Ishikawa (cell line): ENCODE measurements around the gene SLC16A12.

Experiments
- CEBPB ChIP-seq: IDR thresholded peaks from 2 replicates; pipeline ENCODE4 v1.6.1; 2012
- CREB1 ChIP-seq: IDR thresholded peaks from 2 replicates; pipeline ENCODE4 v1.6.1; 2012; ENCODE audit warnings: low read depth
- EGR1 ChIP-seq: IDR thresholded peaks from 2 replicates; pipeline ENCODE4 v1.6.1; 2012
- EP300 ChIP-seq: IDR thresholded peaks from 2 replicates; pipeline ENCODE4 v1.6.1; 2012; ENCODE audit warnings: borderline replicate concordance
- FOXM1 ChIP-seq: IDR thresholded peaks from 2 replicates; pipeline ENCODE4 v1.6.1; 2012; ENCODE audit warnings: low read depth, borderline replicate concordance
- NFIC ChIP-seq: IDR thresholded peaks from 2 replicates; pipeline ENCODE4 v1.6.1; 2012
- RAD21 ChIP-seq: IDR thresholded peaks from 2 replicates; pipeline ENCODE4 v1.6.1; 2012; ENCODE audit warnings: low read depth
- TAF1 ChIP-seq: IDR thresholded peaks from 2 replicates; pipeline ENCODE4 v1.6.1; 2012; ENCODE audit warnings: low read depth, mild to moderate bottlenecking
- TCF12 ChIP-seq: IDR thresholded peaks from 2 replicates; pipeline ENCODE4 v1.6.1; 2012; ENCODE audit warnings: low read depth
- TEAD4 ChIP-seq: IDR thresholded peaks from 2 replicates; pipeline ENCODE4 v1.6.1; 2012
- YY1 ChIP-seq: IDR thresholded peaks from 2 replicates; pipeline ENCODE4 v1.6.1; 2012; ENCODE audit warnings: low read depth
- ZBTB7A ChIP-seq: IDR thresholded peaks from 2 replicates; pipeline ENCODE4 v1.6.1; 2012; ENCODE audit warnings: low read depth
- TF ChIP-seq, protein P1 (sequence below): IDR thresholded peaks from 2 replicates; pipeline ENCODE4 v1.6.1; 2012; ENCODE audit warnings: low read depth, mild to moderate bottlenecking
- TF ChIP-seq, protein P2 (sequence below): IDR thresholded peaks from 2 replicates; pipeline ENCODE4 v1.6.1; 2012
- TF ChIP-seq, protein P3 (sequence below): IDR thresholded peaks from 2 replicates; pipeline ENCODE4 v1.6.1; 2012

Gene SLC16A12

DNA sequence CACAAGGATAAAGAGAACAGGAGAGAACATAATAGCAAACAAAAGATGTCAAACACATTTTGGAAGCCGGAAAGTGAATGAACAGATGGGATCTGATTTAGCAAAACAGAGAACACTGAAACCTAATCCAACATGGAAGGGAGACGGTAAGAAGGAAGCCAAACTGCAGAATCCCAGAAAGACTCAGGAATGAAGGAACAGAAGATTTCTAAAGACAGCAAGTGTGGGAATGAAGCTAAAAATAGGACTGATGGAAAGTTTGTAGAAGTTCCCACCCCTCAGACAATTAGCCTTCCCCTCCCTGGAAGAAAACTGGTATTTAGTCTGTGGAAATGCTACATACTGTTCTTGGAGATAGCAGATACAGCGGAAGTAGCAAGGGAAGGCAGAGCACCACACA lies 40.8 kb downstream of the SLC16A12 start:
- no peak for TF ChIP-seq FOXM1
- no peak for TF ChIP-seq TCF12
- no peak for TF ChIP-seq CREB1
- TF ChIP-seq TEAD4 = no peak
- TF ChIP-seq, protein P1, sequence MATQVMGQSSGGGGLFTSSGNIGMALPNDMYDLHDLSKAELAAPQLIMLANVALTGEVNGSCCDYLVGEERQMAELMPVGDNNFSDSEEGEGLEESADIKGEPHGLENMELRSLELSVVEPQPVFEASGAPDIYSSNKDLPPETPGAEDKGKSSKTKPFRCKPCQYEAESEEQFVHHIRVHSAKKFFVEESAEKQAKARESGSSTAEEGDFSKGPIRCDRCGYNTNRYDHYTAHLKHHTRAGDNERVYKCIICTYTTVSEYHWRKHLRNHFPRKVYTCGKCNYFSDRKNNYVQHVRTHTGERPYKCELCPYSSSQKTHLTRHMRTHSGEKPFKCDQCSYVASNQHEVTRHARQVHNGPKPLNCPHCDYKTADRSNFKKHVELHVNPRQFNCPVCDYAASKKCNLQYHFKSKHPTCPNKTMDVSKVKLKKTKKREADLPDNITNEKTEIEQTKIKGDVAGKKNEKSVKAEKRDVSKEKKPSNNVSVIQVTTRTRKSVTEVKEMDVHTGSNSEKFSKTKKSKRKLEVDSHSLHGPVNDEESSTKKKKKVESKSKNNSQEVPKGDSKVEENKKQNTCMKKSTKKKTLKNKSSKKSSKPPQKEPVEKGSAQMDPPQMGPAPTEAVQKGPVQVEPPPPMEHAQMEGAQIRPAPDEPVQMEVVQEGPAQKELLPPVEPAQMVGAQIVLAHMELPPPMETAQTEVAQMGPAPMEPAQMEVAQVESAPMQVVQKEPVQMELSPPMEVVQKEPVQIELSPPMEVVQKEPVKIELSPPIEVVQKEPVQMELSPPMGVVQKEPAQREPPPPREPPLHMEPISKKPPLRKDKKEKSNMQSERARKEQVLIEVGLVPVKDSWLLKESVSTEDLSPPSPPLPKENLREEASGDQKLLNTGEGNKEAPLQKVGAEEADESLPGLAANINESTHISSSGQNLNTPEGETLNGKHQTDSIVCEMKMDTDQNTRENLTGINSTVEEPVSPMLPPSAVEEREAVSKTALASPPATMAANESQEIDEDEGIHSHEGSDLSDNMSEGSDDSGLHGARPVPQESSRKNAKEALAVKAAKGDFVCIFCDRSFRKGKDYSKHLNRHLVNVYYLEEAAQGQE = no peak
- TF ChIP-seq EGR1 = no peak
- TF ChIP-seq, protein P2, sequence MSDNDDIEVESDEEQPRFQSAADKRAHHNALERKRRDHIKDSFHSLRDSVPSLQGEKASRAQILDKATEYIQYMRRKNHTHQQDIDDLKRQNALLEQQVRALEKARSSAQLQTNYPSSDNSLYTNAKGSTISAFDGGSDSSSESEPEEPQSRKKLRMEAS = no peak
- no peak for TF ChIP-seq YY1
- no peak for TF ChIP-seq CEBPB
- TF ChIP-seq NFIC = no peak
- TF ChIP-seq TAF1 = no peak
- no peak for TF ChIP-seq ZBTB7A
- TF ChIP-seq EP300 = no peak
- TF ChIP-seq, protein P3, sequence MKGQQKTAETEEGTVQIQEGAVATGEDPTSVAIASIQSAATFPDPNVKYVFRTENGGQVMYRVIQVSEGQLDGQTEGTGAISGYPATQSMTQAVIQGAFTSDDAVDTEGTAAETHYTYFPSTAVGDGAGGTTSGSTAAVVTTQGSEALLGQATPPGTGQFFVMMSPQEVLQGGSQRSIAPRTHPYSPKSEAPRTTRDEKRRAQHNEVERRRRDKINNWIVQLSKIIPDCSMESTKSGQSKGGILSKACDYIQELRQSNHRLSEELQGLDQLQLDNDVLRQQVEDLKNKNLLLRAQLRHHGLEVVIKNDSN = no peak
- no peak for TF ChIP-seq RAD21

DNA sequence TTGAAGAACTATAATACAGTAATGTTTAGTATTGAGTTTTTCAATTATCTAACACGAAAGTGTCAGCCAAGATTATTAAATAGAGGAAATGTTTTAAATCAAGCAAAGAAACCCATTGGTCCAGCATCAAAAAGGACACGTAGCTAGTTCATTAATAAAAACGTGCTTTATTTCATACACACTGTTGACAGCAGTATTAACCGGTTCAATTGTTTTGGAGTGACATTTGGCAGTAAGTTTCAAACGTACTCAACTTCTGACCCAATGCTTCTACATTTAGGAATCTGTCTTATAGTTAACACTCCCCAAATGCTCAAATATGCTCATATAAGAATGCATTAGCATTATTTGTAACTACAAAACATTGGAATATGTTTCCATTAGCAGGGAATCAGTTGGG lies 41.3 kb downstream of the SLC16A12 start:
- TF ChIP-seq EP300 (no peak), TCF12 (no peak), FOXM1 (no peak), EGR1 (no peak), YY1 (no peak)

DNA sequence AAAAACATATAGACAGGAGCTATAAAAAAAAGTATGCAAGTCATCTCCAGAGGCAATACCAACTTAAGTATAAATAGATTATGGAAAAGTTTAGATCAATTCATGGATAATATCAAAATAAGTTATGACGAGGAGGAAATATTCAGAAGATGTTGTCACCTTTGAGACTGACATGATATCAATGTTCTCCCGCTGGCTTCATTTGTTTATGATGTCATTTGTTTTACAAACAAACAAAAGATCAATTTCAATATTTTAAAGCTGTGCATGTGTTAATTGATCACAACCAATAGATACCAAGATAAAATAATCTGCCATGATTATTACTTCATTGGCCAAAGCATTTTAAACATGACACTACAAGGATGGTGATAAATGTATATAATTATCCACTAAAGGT lies 43.5 kb downstream of the SLC16A12 start:
- no peak for TF ChIP-seq ZBTB7A
- TF ChIP-seq TCF12 = no peak
- TF ChIP-seq TEAD4 = no peak
- no peak for TF ChIP-seq TAF1
- no peak for TF ChIP-seq YY1
- no peak for TF ChIP-seq EP300
- no peak for TF ChIP-seq NFIC
- no peak for TF ChIP-seq EGR1
- TF ChIP-seq CEBPB = no peak
- TF ChIP-seq, protein P2 = no peak
- TF ChIP-seq CREB1 = no peak
- TF ChIP-seq FOXM1 = no peak
- TF ChIP-seq, protein P1 = no peak
- TF ChIP-seq, protein P3 = no peak

DNA sequence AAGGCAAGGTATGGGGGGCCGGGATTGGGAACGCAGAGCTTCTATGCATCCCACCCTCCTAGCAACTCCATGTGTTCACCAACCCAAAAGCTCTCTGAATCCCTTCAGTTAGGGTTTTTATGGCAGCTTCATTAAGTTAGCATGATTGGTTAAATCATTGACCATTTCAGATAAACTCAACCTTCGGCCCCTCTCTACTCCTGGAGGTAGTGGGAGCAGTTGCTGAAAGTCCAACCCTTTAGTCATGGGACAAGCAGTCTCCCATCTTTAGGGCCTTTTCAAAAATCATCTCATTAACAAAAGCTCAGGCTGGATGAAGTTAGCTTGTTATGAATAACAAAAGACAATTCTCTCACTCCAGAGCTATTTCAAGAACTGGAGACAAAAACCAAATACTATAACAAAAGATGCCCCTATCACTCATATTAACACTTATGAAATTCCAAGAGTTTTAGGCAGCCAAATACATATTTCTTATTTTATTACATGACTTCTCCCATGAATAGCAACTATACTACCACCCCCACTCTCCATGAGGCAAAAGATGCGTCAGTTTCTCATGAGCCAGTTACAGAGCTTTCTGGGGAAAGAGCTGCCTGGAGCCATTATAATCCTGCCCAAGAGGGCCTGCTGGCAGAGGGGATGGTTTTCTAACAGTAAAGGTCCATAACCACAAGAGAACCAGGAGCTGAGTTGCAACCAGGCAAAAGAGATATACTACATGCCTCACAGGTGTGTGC lies 44.6 kb downstream of the SLC16A12 start:
- TF ChIP-seq EGR1 = no peak
- no peak for TF ChIP-seq FOXM1
- TF ChIP-seq, protein P2 = no peak
- TF ChIP-seq CREB1 = no peak
- TF ChIP-seq RAD21 = no peak
- TF ChIP-seq ZBTB7A = no peak
- TF ChIP-seq TAF1 = no peak
- no peak for TF ChIP-seq CEBPB
- TF ChIP-seq, protein P3 = no peak
- TF ChIP-seq, protein P1 = no peak
- TF ChIP-seq YY1 = no peak
- no peak for TF ChIP-seq TEAD4
- no peak for TF ChIP-seq NFIC
